Osteoblast (primary cell): ENCODE data around the gene AK8. TPM values are rescaled to one million over a fixed set of nuclear protein-coding genes. Genes with fewer than 3 reads are reported as not detected.

ENCODE experiments used
- DNase-seq: peaks from one replicate; pipeline ENCODE4 v3.0.0; 2011; ENCODE audit warnings: low spot score, mixed read lengths; ENCODE audit not compliant: insufficient read length; ENCODE audit errors: missing footprints
- H2AFZ ChIP-seq: 2 replicates; pipeline ENCODE4 v1.6.0; 2011; ENCODE audit warnings: mild to moderate bottlenecking, low read length
- H3K27ac ChIP-seq: 2 replicates; pipeline ENCODE4 v1.5.1; 2011; ENCODE audit warnings: mild to moderate bottlenecking, low read depth, low read length, moderate library complexity
- H3K27me3 ChIP-seq: 2 replicates; pipeline ENCODE4 v1.6.0; 2012; ENCODE audit warnings: mild to moderate bottlenecking, control low read depth, inconsistent platforms, low read length, moderate library complexity; ENCODE audit not compliant: insufficient read depth
- H3K36me3 ChIP-seq: 2 replicates; pipeline ENCODE4 v1.5.1; 2011; ENCODE audit warnings: mild to moderate bottlenecking, low read length, control low read depth, moderate library complexity; ENCODE audit not compliant: insufficient read depth
- H3K4me1 ChIP-seq: 2 replicates; pipeline ENCODE4 v1.5.1; 2011; ENCODE audit warnings: mild to moderate bottlenecking, low read length, control low read depth, moderate library complexity; ENCODE audit not compliant: insufficient read depth
- H3K4me2 ChIP-seq: 2 replicates; pipeline ENCODE4 v1.6.0; 2011; ENCODE audit warnings: mild to moderate bottlenecking, low read length; ENCODE audit not compliant: insufficient read depth
- H3K4me3 ChIP-seq: fragments of 200-600 bp; sonication (generic); 3 replicates; pipeline ENCODE4 v1.5.1; 2012; ENCODE audit warnings: mild to moderate bottlenecking, low read length, inconsistent platforms; ENCODE audit not compliant: insufficient read depth
- H3K79me2 ChIP-seq: 2 replicates; pipeline ENCODE4 v1.6.0; 2012; ENCODE audit warnings: mild to moderate bottlenecking, low read length, control low read depth, inconsistent platforms; ENCODE audit not compliant: insufficient read depth
- H3K9me3 ChIP-seq: 2 replicates; pipeline ENCODE4 v1.5.1; 2011; ENCODE audit warnings: low read depth, low read length, control low read depth
- H4K20me1 ChIP-seq: 2 replicates; pipeline ENCODE4 v1.6.0; 2012; ENCODE audit warnings: mild to moderate bottlenecking, low read length, control low read depth; ENCODE audit not compliant: insufficient read depth
- total RNA-seq: library from RNA; depleted of rRNA; stranded (reverse); fragments of >200 nt; gene quantifications from 2 replicates; pipeline ENCODE4 v1.2.3, GENCODE V29; 2012
- TF ChIP-seq, protein P1 (sequence below): IDR thresholded peaks from 2 replicates; pipeline ENCODE4 v1.5.1; 2011; ENCODE audit warnings: mild to moderate bottlenecking, low read depth, low read length, moderate library complexity; ENCODE audit errors: extremely low read depth

The AK8 gene
- total RNA-seq, 1 donor, result 1.1 TPM

- Histone ChIP-seq H4K20me1 (no peaks in the 10 kb centered on the region), H3K79me2 (no peaks in the 10 kb centered on the region), H3K9me3 (no peaks in the 10 kb centered on the region), H3K4me3 (no peak overlapping the region), H3K4me1 (no peaks in the 10 kb centered on the region), H3K27ac (no peak overlapping the region), H3K27me3 (peaks cover 7% of the 10 kb centered on the region), H3K36me3 (no peaks in the 10 kb centered on the region), H2AFZ (no peak overlapping the region), H3K4me2 (no peak overlapping the region)
- TF ChIP-seq, protein P1, sequence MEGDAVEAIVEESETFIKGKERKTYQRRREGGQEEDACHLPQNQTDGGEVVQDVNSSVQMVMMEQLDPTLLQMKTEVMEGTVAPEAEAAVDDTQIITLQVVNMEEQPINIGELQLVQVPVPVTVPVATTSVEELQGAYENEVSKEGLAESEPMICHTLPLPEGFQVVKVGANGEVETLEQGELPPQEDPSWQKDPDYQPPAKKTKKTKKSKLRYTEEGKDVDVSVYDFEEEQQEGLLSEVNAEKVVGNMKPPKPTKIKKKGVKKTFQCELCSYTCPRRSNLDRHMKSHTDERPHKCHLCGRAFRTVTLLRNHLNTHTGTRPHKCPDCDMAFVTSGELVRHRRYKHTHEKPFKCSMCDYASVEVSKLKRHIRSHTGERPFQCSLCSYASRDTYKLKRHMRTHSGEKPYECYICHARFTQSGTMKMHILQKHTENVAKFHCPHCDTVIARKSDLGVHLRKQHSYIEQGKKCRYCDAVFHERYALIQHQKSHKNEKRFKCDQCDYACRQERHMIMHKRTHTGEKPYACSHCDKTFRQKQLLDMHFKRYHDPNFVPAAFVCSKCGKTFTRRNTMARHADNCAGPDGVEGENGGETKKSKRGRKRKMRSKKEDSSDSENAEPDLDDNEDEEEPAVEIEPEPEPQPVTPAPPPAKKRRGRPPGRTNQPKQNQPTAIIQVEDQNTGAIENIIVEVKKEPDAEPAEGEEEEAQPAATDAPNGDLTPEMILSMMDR, result no peak
- DNase-seq, result no peak
Measured at GRCh38 chr9:132763574-132763973, 114.5 kb downstream of the AK8 start.

GRCh38 chr9:132762896-132763295, 115.2 kb downstream of the AK8 start:
- no peak overlapping the region for H3K4me2 ChIP-seq
- H4K20me1 ChIP-seq, result no peaks in the 10 kb centered on the region
- H3K27me3 ChIP-seq, result peaks cover 13% of the 10 kb centered on the region
- no peak overlapping the region for H3K27ac ChIP-seq
- TF ChIP-seq, protein P1, result no peak
- no peak overlapping the region for H2AFZ ChIP-seq
- no peaks in the 10 kb centered on the region for H3K79me2 ChIP-seq
- H3K4me1 ChIP-seq, result no peaks in the 10 kb centered on the region
- DNase-seq, result no peak
- H3K36me3 ChIP-seq, result no peaks in the 10 kb centered on the region
- no peaks in the 10 kb centered on the region for H3K9me3 ChIP-seq
- no peak overlapping the region for H3K4me3 ChIP-seq

DNA sequence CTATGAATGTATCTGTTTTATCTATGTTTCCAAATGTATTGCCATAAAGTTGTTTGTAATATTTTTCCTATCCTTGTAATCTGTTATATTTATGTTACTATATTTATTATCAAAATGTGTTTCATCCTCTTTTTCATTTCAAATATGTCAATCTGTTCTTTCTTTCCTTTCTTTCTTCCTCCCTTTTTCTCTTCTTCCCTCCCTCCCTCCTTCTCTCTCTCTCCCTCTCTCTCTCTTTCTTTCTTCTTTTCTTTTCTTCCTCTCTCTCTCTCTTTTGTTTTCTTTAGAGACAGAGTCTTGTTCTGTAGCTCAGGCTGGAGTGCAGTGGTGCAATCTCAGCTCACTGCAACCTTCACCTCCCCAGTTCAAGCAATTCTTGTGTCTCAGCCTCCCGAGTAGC, 116.5 kb downstream of the AK8 start:
- H3K79me2 ChIP-seq, result no peaks in the 10 kb centered on the region

DNA sequence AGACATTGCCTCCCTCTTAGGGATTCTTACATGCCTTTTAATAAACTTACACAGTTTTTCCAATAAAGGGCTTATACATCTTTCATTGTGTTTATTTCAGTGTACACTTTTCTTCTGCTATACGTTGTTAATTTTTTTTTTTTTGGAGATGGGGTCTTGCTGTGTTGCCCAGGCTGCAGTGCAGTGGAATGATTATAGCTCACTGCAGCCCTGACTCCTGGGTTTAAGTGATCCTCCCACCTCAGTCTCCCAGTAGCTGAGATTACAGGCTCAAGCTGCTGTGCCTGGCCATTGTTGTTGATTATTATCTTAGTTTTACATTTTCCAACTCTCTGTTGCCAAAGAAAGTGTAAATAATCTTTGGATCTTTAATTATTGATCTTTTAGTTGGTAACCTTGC, 118.0 kb downstream of the AK8 start:
- Histone ChIP-seq H3K4me3 (no peak overlapping the region), H3K36me3 (no peaks in the 10 kb centered on the region), H4K20me1 (no peaks in the 10 kb centered on the region), H3K27me3 (peaks cover 9% of the 10 kb centered on the region), H3K79me2 (no peaks in the 10 kb centered on the region), H3K9me3 (no peaks in the 10 kb centered on the region), H2AFZ (no peak overlapping the region), H3K27ac (no peak overlapping the region), H3K4me2 (no peak overlapping the region), H3K4me1 (no peaks in the 10 kb centered on the region)
- no peak for DNase-seq
- TF ChIP-seq, protein P1, result no peak

More for the DNA sequence above, 116.5 kb downstream of the AK8 start:
- Histone ChIP-seq H2AFZ (no peak overlapping the region), H3K4me3 (no peak overlapping the region), H3K9me3 (no peaks in the 10 kb centered on the region), H3K4me1 (no peaks in the 10 kb centered on the region), H3K36me3 (no peaks in the 10 kb centered on the region), H3K27me3 (peaks cover 13% of the 10 kb centered on the region), H4K20me1 (no peaks in the 10 kb centered on the region), H3K4me2 (no peak overlapping the region), H3K27ac (no peak overlapping the region)
- no peak for DNase-seq
- TF ChIP-seq, protein P1, result no peak
